Stimulated activated CD8-positive, alpha-beta memory T cell treated with anti-CD3 and anti-CD28 coated beads, Interleukin-7, amount 100 ng/mL, for 48 hours (primary cell): ENCODE data around the gene BRICD5.

Experiments used
- DNase-seq, 2 donors: peaks; one replicate each; pipeline ENCODE4 v3.0.0-alpha.2; 2020; ENCODE audit warnings: low read depth in 1 of 2; ENCODE audit errors: extremely low read depth in 1 of 2

Gene BRICD5

GRCh38 chr16:2183671-2184070, 27.0 kb downstream of the BRICD5 start:
- no peak for DNase-seq

GRCh38 chr16:2181952-2182351, 28.7 kb downstream of the BRICD5 start:
- no peak for DNase-seq

GRCh38 chr16:2180962-2181923, 29.4 kb downstream of the BRICD5 start:
- no peak for DNase-seq

- no peak for DNase-seq
Observed at GRCh38 chr16:2180461-2180860, 30.2 kb downstream of the BRICD5 start.

DNA sequence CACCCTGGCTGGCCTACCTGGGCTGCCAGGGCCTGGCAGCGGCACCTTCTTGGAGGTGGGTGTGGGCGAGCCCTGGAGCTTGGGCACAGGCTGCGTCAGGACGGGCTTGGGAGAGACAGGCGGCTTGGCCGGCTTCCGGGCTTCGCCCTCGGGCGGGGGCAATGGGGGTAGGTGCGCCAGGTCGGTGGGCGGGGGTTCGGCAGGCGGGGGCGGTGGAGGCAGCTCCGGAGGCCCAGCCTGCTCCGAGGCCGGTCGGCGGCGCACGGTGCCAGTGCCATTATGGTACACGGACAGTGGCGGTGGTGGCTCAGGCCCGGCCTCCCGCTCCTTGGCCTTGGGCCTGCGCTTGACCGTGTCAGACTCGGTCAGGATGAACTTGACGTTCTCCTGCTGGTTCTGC, 31.1 kb downstream of the BRICD5 start:
- DNase-seq: no peak

DNA sequence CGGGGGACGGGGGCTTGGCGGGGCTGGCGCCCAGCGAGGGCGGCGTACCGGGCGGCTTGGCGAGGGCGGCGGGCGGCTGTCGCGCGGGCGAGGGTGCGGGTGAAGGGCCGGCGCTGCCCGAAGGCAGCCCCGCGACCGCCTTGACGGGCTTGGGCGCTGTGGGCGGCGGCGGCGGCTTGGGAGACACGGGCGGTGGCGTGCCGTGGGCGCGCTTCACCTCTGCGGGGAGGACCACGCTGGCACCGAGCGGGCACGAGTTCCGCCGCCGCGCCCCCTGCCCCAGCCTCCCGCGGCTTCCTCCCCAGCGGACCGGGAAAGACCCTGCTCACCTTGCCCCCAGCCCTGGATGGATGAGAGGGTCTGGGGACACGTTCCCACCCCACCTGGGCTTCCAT, 31.6 kb downstream of the BRICD5 start:
- no peak for DNase-seq

DNA sequence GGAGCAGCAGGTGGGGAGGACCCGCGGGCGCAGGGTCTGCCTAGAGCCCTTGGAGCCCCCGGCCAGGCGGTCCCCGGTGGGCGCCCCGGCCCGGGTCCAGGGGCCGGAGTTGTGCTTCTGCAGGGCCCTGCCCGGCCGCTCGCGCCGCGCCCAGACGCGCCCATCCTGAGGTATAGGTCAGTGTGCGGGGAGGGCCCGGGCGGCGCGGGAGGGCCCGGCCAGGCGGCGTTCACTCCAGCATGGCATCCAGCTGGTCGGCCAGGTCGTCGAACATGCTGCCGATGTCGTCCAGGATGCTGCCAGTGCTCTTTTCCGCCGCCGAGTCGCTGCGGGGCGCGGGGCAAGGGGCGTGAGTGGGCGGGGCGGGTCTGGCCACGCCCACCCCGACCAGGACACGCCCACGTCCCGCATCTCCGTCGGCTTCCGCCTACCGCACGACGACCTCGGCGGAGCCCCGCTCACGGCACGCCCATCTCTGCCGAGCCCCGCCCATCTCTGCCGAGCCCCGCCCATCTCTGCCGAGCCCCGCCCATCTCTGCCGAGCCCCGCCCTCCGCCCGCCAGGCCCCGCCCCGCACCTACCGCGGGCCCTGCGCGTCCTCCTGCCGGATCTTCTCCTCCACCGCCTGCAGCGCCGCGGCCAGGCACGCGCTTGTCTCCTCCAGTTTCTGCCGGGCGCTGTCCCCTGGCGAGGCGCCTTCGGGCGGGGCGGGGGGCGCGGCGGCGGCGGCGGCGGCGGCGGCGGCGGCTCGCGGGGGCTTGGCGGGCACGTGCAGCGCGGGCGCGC, 32.1 kb downstream of the BRICD5 start:
- DNase-seq: peak in 1 of 2 donors; percentile 17

DNA sequence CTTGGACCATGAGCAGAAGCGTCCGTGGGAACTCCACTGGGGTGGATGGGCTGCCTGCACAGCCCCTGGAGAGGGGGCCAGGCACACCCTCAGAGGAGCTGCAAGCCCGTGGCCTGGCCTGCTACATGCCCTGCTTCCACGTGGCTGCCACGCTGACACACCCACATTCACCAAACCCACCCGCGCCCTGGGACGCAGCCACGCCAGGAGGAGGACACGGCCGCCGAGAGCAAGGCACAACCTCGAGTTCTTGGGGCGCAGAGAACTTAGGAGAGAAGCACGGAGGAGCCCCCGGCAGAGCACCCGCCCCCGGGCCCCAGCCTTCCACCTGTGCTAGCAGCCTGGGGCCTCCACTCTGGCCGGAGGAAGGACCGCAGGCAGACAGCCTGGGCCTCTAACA, 33.1 kb downstream of the BRICD5 start:
- DNase-seq: no peak

DNA sequence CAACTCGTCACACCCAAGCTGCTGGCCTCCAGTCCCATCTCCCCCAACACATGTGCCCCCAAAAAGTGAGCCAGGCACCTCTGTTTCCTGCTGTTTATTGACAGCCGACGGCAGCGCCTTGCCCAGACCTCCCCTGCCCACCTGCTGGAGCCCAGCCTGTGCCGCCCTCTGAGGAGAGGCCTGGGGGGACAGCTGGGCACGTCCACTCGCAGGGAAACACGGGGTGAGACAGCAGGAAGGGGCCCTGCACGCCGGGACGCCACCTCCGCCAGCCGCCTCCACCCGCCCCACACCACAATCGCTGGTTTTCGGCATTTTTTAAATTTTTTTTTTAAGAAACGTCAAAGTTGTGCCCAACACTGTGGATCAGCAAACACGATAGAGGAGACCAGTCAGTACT, 33.6 kb downstream of the BRICD5 start:
- DNase-seq: no peak

- no peak for DNase-seq
Observed at GRCh38 chr16:2176047-2176446, 34.6 kb downstream of the BRICD5 start.

GRCh38 chr16:2175454-2175853, 35.2 kb downstream of the BRICD5 start:
- DNase-seq: no peak

GRCh38 chr16:2174396-2175131, 36.1 kb downstream of the BRICD5 start:
- no peak for DNase-seq

- DNase-seq: no peak
Observed at GRCh38 chr16:2173916-2174315, 36.7 kb downstream of the BRICD5 start.

DNA sequence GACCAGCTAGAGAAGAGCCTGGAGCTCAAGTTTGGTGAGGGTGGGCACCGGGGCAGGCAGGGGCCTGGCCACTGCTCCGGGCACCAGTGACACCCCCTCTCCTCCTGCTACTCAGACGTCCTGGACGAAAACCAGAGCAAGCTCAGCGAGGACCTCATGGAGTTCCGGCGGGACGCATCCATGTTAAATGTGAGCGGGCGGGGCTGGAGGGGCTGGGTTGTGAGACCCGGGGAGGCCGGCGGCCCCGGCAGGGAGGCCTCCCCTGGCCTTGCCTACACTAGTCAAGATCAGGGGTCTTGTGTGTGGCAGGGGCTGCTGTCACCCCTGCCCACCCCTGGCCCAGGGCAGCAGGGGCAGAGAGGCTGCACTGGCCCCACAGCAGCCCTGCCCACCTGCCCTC, 37.3 kb downstream of the BRICD5 start:
- no peak for DNase-seq

GRCh38 chr16:2172688-2173335, 37.9 kb downstream of the BRICD5 start:
- no peak for DNase-seq

GRCh38 chr16:2171601-2172178, 39.0 kb downstream of the BRICD5 start:
- DNase-seq: no peak

DNA sequence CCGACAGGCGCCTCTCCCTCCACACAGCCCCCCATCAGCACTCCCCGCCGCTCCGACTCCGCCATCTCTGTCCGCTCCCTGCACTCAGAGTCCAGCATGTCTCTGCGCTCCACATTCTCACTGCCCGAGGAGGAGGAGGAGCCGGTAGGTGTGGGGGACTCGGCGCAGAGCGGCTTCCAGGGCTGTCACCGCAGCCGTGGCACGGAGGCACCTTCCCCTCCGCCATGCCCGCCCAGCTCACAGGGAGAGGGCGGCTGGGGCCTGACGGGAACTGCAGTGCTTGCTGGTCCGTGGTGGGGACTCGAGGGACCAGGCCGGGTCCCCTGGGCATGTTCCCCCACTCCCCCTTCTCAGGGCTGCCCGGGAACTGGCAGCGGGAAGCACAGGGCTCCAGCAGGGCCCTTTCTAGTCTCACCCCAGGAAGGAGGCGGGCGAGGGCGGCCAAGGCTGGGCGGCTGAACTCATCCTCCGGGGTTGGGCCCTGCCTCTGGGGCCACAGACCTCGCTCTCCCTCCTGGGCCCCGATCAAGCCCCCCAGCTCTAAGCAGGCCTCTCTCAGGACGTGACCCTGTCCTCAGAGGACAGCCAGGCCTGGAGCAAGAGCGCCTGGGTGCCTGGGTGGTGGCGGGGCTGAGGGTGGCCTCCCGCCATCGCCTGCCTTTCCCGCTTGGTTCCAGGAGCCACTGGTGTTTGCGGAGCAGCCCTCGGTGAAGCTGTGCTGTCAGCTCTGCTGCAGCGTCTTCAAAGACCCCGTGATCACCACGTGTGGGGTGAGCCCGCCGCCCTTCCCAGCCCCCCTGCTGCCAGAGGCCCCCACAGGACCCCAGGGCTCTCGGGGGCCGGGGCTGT, 39.9 kb downstream of the BRICD5 start:
- DNase-seq: no peak

- DNase-seq: no peak
Observed at GRCh38 chr16:2170080-2170479, 40.6 kb downstream of the BRICD5 start.

- DNase-seq: no peak
Observed at GRCh38 chr16:2167068-2167638, 43.5 kb downstream of the BRICD5 start.
